PC-3 (cell line): ENCODE results near the gene SHISAL2A.

Source experiments
- CTCF ChIP-seq: fragments of 300-600 bp; sonication (generic); conservative IDR thresholded peaks from 2 replicates; pipeline ENCODE4 v1.5.1; 2017; ENCODE audit warnings: antibody characterized with exemption, low read depth, mild to moderate bottlenecking, low read length
- EZH2 ChIP-seq: fragments of 300-600 bp; sonication (generic); IDR thresholded peaks from one replicate; pipeline ENCODE4 v1.6.1; 2017; ENCODE audit warnings: antibody characterized with exemption, mild to moderate bottlenecking, low read length; ENCODE audit not compliant: unreplicated experiment
- EZH2phosphoT487 ChIP-seq: fragments of 300-600 bp; sonication (generic); IDR thresholded peaks from 2 replicates; pipeline ENCODE4 v1.6.1; 2018; ENCODE audit warnings: mild to moderate bottlenecking, antibody characterized with exemption, low read length, borderline replicate concordance

GRCh38 chr1:52629667-52630066 is 3.3 kb upstream of the SHISAL2A start:
- TF ChIP-seq CTCF: no peak
- TF ChIP-seq EZH2phosphoT487: no peak
- no peak for TF ChIP-seq EZH2
